Trophoblast cell (in vitro differentiated cells and primary cell): ENCODE data around the gene SLC4A8.
A peak's percentile ranks its signal among the peaks of the same experiment; 100 is the strongest.

Experiments
- DNase-seq, 2 donors: peaks; one replicate each; pipeline ENCODE4 v3.0.0-alpha.2; 2016
- H2AFZ ChIP-seq: 2 replicates; pipeline ENCODE4 v1.6.1; 2013; ENCODE audit warnings: low read length, moderate library complexity, mild to moderate bottlenecking; ENCODE audit not compliant: insufficient read depth, poor library complexity
- H2AK5ac ChIP-seq: 2 replicates; pipeline ENCODE4 v1.6.1; 2013; ENCODE audit warnings: mild to moderate bottlenecking, low read length
- H2BK120ac ChIP-seq: 2 replicates; pipeline ENCODE4 v1.6.1; 2013; ENCODE audit warnings: low read length, mild to moderate bottlenecking, moderate library complexity; ENCODE audit not compliant: insufficient read depth, poor library complexity
- H2BK12ac ChIP-seq: 2 replicates; pipeline ENCODE4 v1.6.1; 2013; ENCODE audit warnings: mild to moderate bottlenecking, low read length, moderate library complexity
- H2BK5ac ChIP-seq: 2 replicates; pipeline ENCODE4 v1.6.1; 2013; ENCODE audit warnings: low read length, low read depth, moderate library complexity, mild to moderate bottlenecking; ENCODE audit not compliant: poor library complexity
- H3K14ac ChIP-seq: 2 replicates; pipeline ENCODE4 v1.6.1; 2013; ENCODE audit warnings: mild to moderate bottlenecking, low read length
- H3K18ac ChIP-seq: 2 replicates; pipeline ENCODE4 v1.6.1; 2013; ENCODE audit warnings: mild to moderate bottlenecking, low read length
- H3K23ac ChIP-seq: 2 replicates; pipeline ENCODE4 v1.6.1; 2013; ENCODE audit warnings: low read length
- H3K27ac ChIP-seq: 2 replicates; pipeline ENCODE4 v1.5.1; 2013; ENCODE audit warnings: low read depth, mild to moderate bottlenecking, inconsistent platforms, low read length, moderate library complexity
- H3K27me3 ChIP-seq: 2 replicates; pipeline ENCODE4 v1.6.1; 2013; ENCODE audit warnings: inconsistent platforms, mild to moderate bottlenecking, low read length, moderate library complexity; ENCODE audit not compliant: insufficient read depth
- H3K36me3 ChIP-seq, 2 experiments: 1 replicate in 1 of 2; 2 replicates in 1 of 2; pipeline ENCODE4 v1.6.1; 2013; ENCODE audit warnings: low read length in 2 of 2, mild to moderate bottlenecking in 2 of 2, moderate library complexity in 1 of 2; ENCODE audit not compliant: insufficient read depth in 2 of 2, control insufficient read depth in 1 of 2
- H3K4ac ChIP-seq: 2 replicates; pipeline ENCODE4 v1.6.1; 2013; ENCODE audit warnings: low read depth, mild to moderate bottlenecking, low read length, moderate library complexity
- H3K4me1 ChIP-seq, 2 experiments: 1 replicate in 1 of 2; 2 replicates in 1 of 2; pipeline ENCODE4 v1.6.1; 2013; ENCODE audit warnings: low read length in 2 of 2, mild to moderate bottlenecking in 2 of 2, moderate library complexity in 1 of 2; ENCODE audit not compliant: insufficient read depth in 2 of 2, control insufficient read depth in 1 of 2
- H3K4me2 ChIP-seq: 2 replicates; pipeline ENCODE4 v1.6.1; 2013; ENCODE audit warnings: inconsistent platforms, mild to moderate bottlenecking, low read length, moderate library complexity
- H3K4me3 ChIP-seq: 2 replicates; pipeline ENCODE4 v1.5.1; 2013; ENCODE audit warnings: mild to moderate bottlenecking, low read depth, low read length, inconsistent platforms
- H3K79me1 ChIP-seq: one replicate; pipeline ENCODE4 v1.6.1; 2013; ENCODE audit warnings: low read length
- H3K79me2 ChIP-seq: 2 replicates; pipeline ENCODE4 v1.6.1; 2013; ENCODE audit warnings: low read length, mild to moderate bottlenecking; ENCODE audit not compliant: control insufficient read depth, insufficient read depth, poor library complexity
- H3K9ac ChIP-seq: 2 replicates; pipeline ENCODE4 v1.6.1; 2013; ENCODE audit warnings: mild to moderate bottlenecking, low read length
- H3K9me3 ChIP-seq: 2 replicates; pipeline ENCODE4 v1.6.1; 2013; ENCODE audit warnings: low read depth, mild to moderate bottlenecking, control low read depth, inconsistent platforms, low read length; ENCODE audit not compliant: insufficient read depth
- H4K12ac ChIP-seq: 2 replicates; pipeline ENCODE4 v1.6.1; 2013; ENCODE audit warnings: low read depth, mild to moderate bottlenecking, low read length, moderate library complexity
- H4K8ac ChIP-seq: 2 replicates; pipeline ENCODE4 v1.6.1; 2013; ENCODE audit warnings: low read depth, mild to moderate bottlenecking, low read length, moderate library complexity
- H4K91ac ChIP-seq: one replicate; pipeline ENCODE4 v1.6.1; 2013; ENCODE audit warnings: low read depth, mild to moderate bottlenecking, low read length, moderate library complexity
- WGBS: extraction: QIAGEN DNeasy Blood & Tissue Kit; methylation state at CpG from one replicate; pipeline ENCODE4 v1.1.7; 2013; ENCODE audit warnings: missing lambda C conversion rate; ENCODE audit not compliant: insufficient read length, insufficient coverage; ENCODE audit errors: extremely low coverage; 5-methylcytosine and 5-hydroxymethylcytosine counted together

SLC4A8 gene

GRCh38 chr12:51421266-51421884 is 3.3 kb upstream of the SLC4A8 start:
- Histone ChIP-seq H3K4ac (peak overlapping the region; percentile 66), H4K91ac (peak overlapping the region; percentile 37), H2BK120ac (no peak overlapping the region), H3K9me3 (no peaks in the 10 kb centered on the region), H4K12ac (no peak overlapping the region), H3K9ac (no peak overlapping the region), H3K79me1 (peaks cover 15% of the 10 kb centered on the region), H3K27ac (peak overlapping the region; percentile 16), H2AFZ (no peak overlapping the region), H3K4me3 (no peak overlapping the region), H4K8ac (no peak overlapping the region), H3K4me1 (peaks cover 9 to 21% of the 10 kb centered on the region in 2 experiments), H3K36me3 (peaks cover 13 to 22% of the 10 kb centered on the region in 2 experiments), H2BK12ac (no peak overlapping the region), H3K23ac (no peak overlapping the region), H3K79me2 (peaks cover 6% of the 10 kb centered on the region), H3K4me2 (peak overlapping the region; percentile 43), H3K14ac (no peak overlapping the region), H2BK5ac (no peak overlapping the region), H2AK5ac (no peak overlapping the region), H3K27me3 (no peaks in the 10 kb centered on the region), H3K18ac (no peak overlapping the region)
- DNase-seq = peak; percentile 33 to 86
- no CpG with 5 or more reads among the region's 5 CpGs for WGBS

- Histone ChIP-seq H2BK120ac (no peak overlapping the region), H3K14ac (no peak overlapping the region), H3K9me3 (no peaks in the 10 kb centered on the region), H3K36me3 (peaks cover 13 to 34% of the 10 kb centered on the region in 2 experiments), H4K8ac (no peak overlapping the region), H3K79me2 (peaks cover 6% of the 10 kb centered on the region), H3K27me3 (no peaks in the 10 kb centered on the region), H2BK5ac (no peak overlapping the region), H2AK5ac (no peak overlapping the region), H3K4ac (no peak overlapping the region), H3K9ac (no peak overlapping the region), H3K27ac (no peak overlapping the region), H3K4me3 (no peak overlapping the region), H2BK12ac (no peak overlapping the region), H4K91ac (no peak overlapping the region), H3K23ac (no peak overlapping the region), H3K4me2 (peak overlapping the region; percentile 62), H3K4me1 (peaks cover 9 to 16% of the 10 kb centered on the region in 2 experiments), H3K79me1 (peaks cover 4% of the 10 kb centered on the region), H4K12ac (no peak overlapping the region), H2AFZ (no peak overlapping the region), H3K18ac (no peak overlapping the region)
- no CpG with 5 or more reads among the region's 10 CpGs for WGBS
- no peak for DNase-seq
These were observed 453 bp upstream of the SLC4A8 start for GRCh38 chr12:51424094-51424661.

DNA sequence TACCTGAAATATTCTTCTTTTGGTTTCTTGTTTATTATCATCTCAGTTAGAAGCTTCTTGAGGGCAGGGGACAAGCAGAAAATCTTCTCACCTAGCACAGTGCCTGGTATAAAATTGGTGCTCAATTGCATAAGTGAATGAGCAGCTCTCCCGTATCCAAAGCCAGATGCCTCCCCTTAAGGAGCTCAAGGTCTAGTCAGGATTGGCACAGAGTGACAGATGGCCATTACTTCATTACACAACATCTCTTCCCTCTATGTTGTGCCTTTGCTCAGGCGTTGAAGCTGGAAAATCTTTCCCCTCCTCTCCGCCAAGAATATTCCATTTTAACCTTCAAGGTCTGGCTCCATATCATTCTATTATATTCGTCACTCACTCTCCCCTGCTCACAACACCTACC is 3.6 kb downstream of the SLC4A8 start:
- Histone ChIP-seq H3K79me1 (no peaks in the 10 kb centered on the region), H4K91ac (no peak overlapping the region), H3K36me3 (peaks cover 8 to 33% of the 10 kb centered on the region in 2 experiments), H3K9ac (no peak overlapping the region), H2AK5ac (no peak overlapping the region), H4K12ac (no peak overlapping the region), H4K8ac (no peak overlapping the region), H3K14ac (no peak overlapping the region), H3K23ac (no peak overlapping the region), H2BK120ac (no peak overlapping the region), H3K4ac (no peak overlapping the region), H3K4me3 (no peak overlapping the region), H3K27ac (no peak overlapping the region), H3K4me1 (peaks cover 7 to 8% of the 10 kb centered on the region in 2 experiments), H3K4me2 (no peak overlapping the region), H3K18ac (no peak overlapping the region), H3K27me3 (no peaks in the 10 kb centered on the region), H2BK12ac (no peak overlapping the region), H3K79me2 (peaks cover 6% of the 10 kb centered on the region), H2AFZ (no peak overlapping the region), H3K9me3 (no peaks in the 10 kb centered on the region), H2BK5ac (no peak overlapping the region)
- WGBS = 100% methylated on average over 2 of the region's 4 CpGs
- no peak for DNase-seq

DNA sequence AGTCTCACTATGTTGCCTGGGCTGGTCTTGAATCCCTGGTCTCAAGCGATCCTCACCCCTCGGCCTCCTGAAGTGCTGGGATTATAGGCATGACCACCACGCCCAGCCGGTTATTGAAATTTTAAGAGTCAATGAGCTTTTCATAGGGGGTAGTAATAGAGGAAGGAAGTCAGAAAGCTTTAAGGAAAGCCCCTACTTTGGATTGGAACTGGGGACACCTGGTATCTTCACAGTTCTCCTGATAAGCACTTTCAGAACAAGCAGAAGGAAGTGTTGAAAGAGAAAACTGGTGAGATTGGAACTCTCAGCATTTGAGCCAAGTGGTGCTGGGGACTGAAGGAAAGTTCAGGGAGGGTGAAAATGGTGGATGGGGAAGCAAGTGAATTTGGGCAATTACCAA is 5.1 kb downstream of the SLC4A8 start:
- Histone ChIP-seq H3K9ac (no peak overlapping the region), H3K18ac (no peak overlapping the region), H2BK5ac (no peak overlapping the region), H3K27ac (no peak overlapping the region), H3K4me2 (no peak overlapping the region), H3K4ac (peak overlapping the region; percentile 24), H2AFZ (no peak overlapping the region), H3K36me3 (peaks cover 9 to 31% of the 10 kb centered on the region in 2 experiments), H3K23ac (no peak overlapping the region), H3K4me3 (no peak overlapping the region), H3K4me1 (peaks cover 4 to 5% of the 10 kb centered on the region in 2 experiments), H4K8ac (no peak overlapping the region), H3K79me1 (no peaks in the 10 kb centered on the region), H4K91ac (no peak overlapping the region), H2AK5ac (no peak overlapping the region), H3K79me2 (peaks cover 6% of the 10 kb centered on the region), H2BK12ac (no peak overlapping the region), H2BK120ac (no peak overlapping the region), H4K12ac (no peak overlapping the region), H3K27me3 (no peaks in the 10 kb centered on the region), H3K14ac (no peak overlapping the region), H3K9me3 (no peaks in the 10 kb centered on the region)
- no CpG with 5 or more reads among the region's 4 CpGs for WGBS
- no peak for DNase-seq
